B cell (primary cell): ENCODE data around the gene MFAP3L. TPM values are rescaled to one million over a fixed set of nuclear protein-coding genes. Genes with fewer than 3 reads are reported as not detected.

Experiments used
- ATAC-seq: fragments of 200-7000 bp; cut with Tn5 transposase; one replicate; pipeline ENCODE4 v1.10.0; 2021; ENCODE audit warnings: low read depth, mild to moderate bottlenecking, moderate number of reproducible peaks, moderate library complexity
- CTCF ChIA-PET: fragments of 350-600 bp; sonication (Branson Sonifier 250); formaldehyde crosslinking; loops from one replicate; lab custom pipeline; 2021; ENCODE audit warnings: antibody characterized with exemption, inconsistent platforms; lab: Charles Lee
- POLR2A ChIA-PET: fragments of 350-600 bp; sonication (Branson Sonifier 250); formaldehyde crosslinking; loops from one replicate; lab custom pipeline; 2021; ENCODE audit warnings: antibody characterized with exemption; lab: Charles Lee
- DNase-seq: peaks from one replicate; pipeline ENCODE4 v3.0.0; 2013
- H2AFZ ChIP-seq: 2 replicates; pipeline ENCODE4 v1.6.1; 2012; ENCODE audit warnings: mild to moderate bottlenecking, low read depth, low read length; ENCODE audit not compliant: insufficient read depth, poor library complexity, severe bottlenecking
- H3K27ac ChIP-seq, 2 donors: 1 replicate in 1 of 2; 2 replicates in 1 of 2; pipeline ENCODE4 v1.5.1; 2012 to 2013; ENCODE audit warnings: low read length in 2 of 2, mild to moderate bottlenecking in 2 of 2, moderate library complexity in 1 of 2
- H3K27me3 ChIP-seq, 4 experiments: fragments of 200-600 bp in 1 of 4; sonication (generic) in 1 of 4; replicated peaks in 1 of 4; 1 replicate in 2 of 4; 2 replicates in 2 of 4; pipeline versions ENCODE4 v1.6.1 to v1.7.0; 2013 to 2016; ENCODE audit warnings: low read length in 3 of 4, mild to moderate bottlenecking in 2 of 4, mixed read lengths in 1 of 4, moderate library complexity in 1 of 4; ENCODE audit not compliant: insufficient read depth in 4 of 4, control insufficient read depth in 3 of 4; ENCODE audit errors: control extremely low read depth in 1 of 4
- H3K36me3 ChIP-seq, 2 experiments: replicated peaks in 1 of 2; 1 replicate in 1 of 2; 2 replicates in 1 of 2; pipeline versions ENCODE4 v1.6.1 to v1.7.1; 2013; ENCODE audit warnings: low read length in 1 of 2; ENCODE audit not compliant: insufficient read depth in 2 of 2, control insufficient read depth in 1 of 2; ENCODE audit errors: control extremely low read depth in 1 of 2, extremely low read depth in 1 of 2
- H3K4me1 ChIP-seq, 2 donors: fragments of 200-600 bp in 1 of 2; sonication (generic) in 1 of 2; 1 replicate in 1 of 2; 2 replicates in 1 of 2; pipeline versions ENCODE4 v1.5.1 to v1.6.1; 2013 to 2017; ENCODE audit warnings: low read length in 2 of 2; ENCODE audit not compliant: control insufficient read depth in 2 of 2, insufficient read depth in 2 of 2
- H3K4me2 ChIP-seq: replicated peaks from 2 replicates; pipeline ENCODE3; 2012; ENCODE audit warnings: mild to moderate bottlenecking, low read depth, low read length; ENCODE audit not compliant: poor library complexity, severe bottlenecking
- H3K4me3 ChIP-seq, 5 experiments: fragments of 200-600 bp in 1 of 5; sonication (generic) in 1 of 5; 1 replicate in 3 of 5; 2 replicates in 2 of 5; pipeline versions ENCODE4 v1.5.1 to v1.7.0; 2011 to 2016; ENCODE audit warnings: low read length in 4 of 5, mild to moderate bottlenecking in 4 of 5, low read depth in 2 of 5, control low read depth in 1 of 5, moderate library complexity in 1 of 5; ENCODE audit not compliant: insufficient read depth in 1 of 5; ENCODE audit errors: control extremely low read depth in 1 of 5, extremely low read depth in 1 of 5
- H3K79me2 ChIP-seq: fragments of 200-600 bp; sonication (generic); one replicate; pipeline ENCODE4 v1.6.0; 2016; ENCODE audit warnings: low read length; ENCODE audit not compliant: control insufficient read depth, insufficient read depth
- H3K9ac ChIP-seq: fragments of 200-600 bp; sonication (generic); 2 replicates; pipeline ENCODE4 v1.6.1; 2017; ENCODE audit warnings: mild to moderate bottlenecking, low read length, moderate library complexity
- H3K9me3 ChIP-seq, 3 donors: one replicate each; pipeline versions ENCODE4 v1.6.1 to v1.7.1; 2013; ENCODE audit warnings: low read length in 2 of 3; ENCODE audit not compliant: control insufficient read depth in 2 of 3, insufficient read depth in 1 of 3; ENCODE audit errors: control extremely low read depth in 1 of 3
- H4K20me1 ChIP-seq: 2 replicates; pipeline ENCODE4 v1.6.0; 2012; ENCODE audit warnings: mild to moderate bottlenecking, low read length; ENCODE audit not compliant: insufficient read depth, control insufficient read depth, poor library complexity, severe bottlenecking
- H3K27ac Mint-ChIP-seq: one replicate; pipeline ENCODE4 v1.8.0; 2021; ENCODE audit warnings: mixed read lengths
- H3K27me3 Mint-ChIP-seq: one replicate; pipeline ENCODE4 v1.8.0; 2021; ENCODE audit warnings: mixed read lengths
- H3K4me1 Mint-ChIP-seq: one replicate; pipeline ENCODE4 v1.8.0; 2021; ENCODE audit warnings: mixed read lengths
- H3K4me3 Mint-ChIP-seq: one replicate; pipeline ENCODE4 v1.8.0; 2021; ENCODE audit warnings: mixed read lengths
- H3K9me3 Mint-ChIP-seq: one replicate; pipeline ENCODE4 v1.8.0; 2022; ENCODE audit warnings: mixed read lengths; ENCODE audit not compliant: insufficient read depth
- CTCF ChIP-seq: fragments of 200-600 bp; IDR thresholded peaks from one replicate; pipeline ENCODE4 v1.8.0; 2022; ENCODE audit warnings: antibody characterized with exemption, mild to moderate bottlenecking
- EZH2 ChIP-seq: IDR thresholded peaks from 2 replicates; pipeline ENCODE4 v1.6.1; 2012; ENCODE audit warnings: borderline replicate concordance, low read depth, mild to moderate bottlenecking, moderate library complexity, low read length; ENCODE audit not compliant: insufficient read depth, poor library complexity, severe bottlenecking
- WGBS: methylation state at CpG from one replicate; pipeline ENCODE4 v1.1.5; 2013; ENCODE audit warnings: missing lambda C conversion rate; ENCODE audit not compliant: insufficient coverage; 5-methylcytosine and 5-hydroxymethylcytosine counted together
- intact Hi-C: fragments of 100-400 bp; cut with micrococcal nuclease; formaldehyde crosslinking; loops from one replicate; pipeline ENCODE4 v1.10.0; 2022
- polyA plus RNA-seq: library from polyadenylated mRNA; depleted of rRNA; stranded (reverse); fragments of >200 nt; gene quantifications from 2 replicates; pipeline ENCODE4 v1.2.3, GENCODE V29; 2012
- total RNA-seq, 2 donors: library from RNA; stranded (reverse); fragments of 120-200 nt in 1 of 2; gene quantifications; 1 replicate in 1 of 2; 2 replicates in 1 of 2; pipeline versions ENCODE4 v1.2.3 to v1.2.4, GENCODE V29; 2013 to 2022

The MFAP3L gene
- total and polyA plus RNA-seq, 2 donors (not counting 1 experiment from before 2014, with no cell fraction given), result 0.37 to 0.63 TPM

GRCh38 chr4:170001745-170002267 is 24.4 kb downstream of the MFAP3L start:
- 71% methylated on average over 3 of the region's 5 CpGs for WGBS
- ATAC-seq (no peak), DNase-seq (no peak)
- Histone ChIP-seq H3K27ac (no peak overlapping the region), H3K4me2 (no peak overlapping the region), H4K20me1 (no peaks in the 10 kb centered on the region), H3K4me1 (no peaks in the 10 kb centered on the region), H3K4me3 (no peak overlapping the region), H3K79me2 (no peaks in the 10 kb centered on the region), H3K9ac (no peak overlapping the region), H2AFZ (no peak overlapping the region), H3K27me3 (no peaks in the 10 kb centered on the region), H3K36me3 (no peaks in the 10 kb centered on the region), H3K9me3 (no peaks in the 10 kb centered on the region)
- intact Hi-C loops, result no loop called here
- Mint-ChIP-seq H3K27ac (no peak overlapping the region), H3K27me3 (peaks cover 16% of the 10 kb centered on the region), H3K4me1 (no peaks in the 10 kb centered on the region), H3K9me3 (no peaks in the 10 kb centered on the region), H3K4me3 (no peak overlapping the region)
- no peak for TF ChIP-seq CTCF
- TF ChIP-seq EZH2, result no peak
- ChIA-PET CTCF (no interaction called here), POLR2A (no interaction called here)

GRCh38 chr4:170001011-170001744 is 25.0 kb downstream of the MFAP3L start:
- POLR2A ChIA-PET, result no interaction called here
- no peak overlapping the region for H3K4me2 ChIP-seq
- Mint-ChIP-seq H3K9me3 (no peaks in the 10 kb centered on the region), H3K27ac (no peak overlapping the region), H3K4me3 (no peak overlapping the region), H3K4me1 (no peaks in the 10 kb centered on the region), H3K27me3 (peaks cover 13% of the 10 kb centered on the region)
- H3K27ac ChIP-seq, result no peak overlapping the region
- ATAC-seq (no peak), DNase-seq (no peak)
- no peaks in the 10 kb centered on the region for H3K27me3 ChIP-seq
- intact Hi-C loops, result no loop called here
- H3K79me2 ChIP-seq, result no peaks in the 10 kb centered on the region
- WGBS, result no CpG with 5 or more reads among the region's 3 CpGs
- no peak overlapping the region for H2AFZ ChIP-seq
- no peak for TF ChIP-seq CTCF
- TF ChIP-seq EZH2, result no peak
- CTCF ChIA-PET, result no interaction called here
- no peaks in the 10 kb centered on the region for H3K36me3 ChIP-seq
- H3K9me3 ChIP-seq, result no peaks in the 10 kb centered on the region
- no peak overlapping the region for H3K4me3 ChIP-seq
- H3K9ac ChIP-seq, result no peak overlapping the region
- H3K4me1 ChIP-seq, result no peaks in the 10 kb centered on the region
- H4K20me1 ChIP-seq, result no peaks in the 10 kb centered on the region
